Fibroblast of mammary gland (primary cell): Measurements from ENCODE around the gene VPS13C.

Source experiments
- DNase-seq: peaks from one replicate; pipeline ENCODE4 v3.0.0-alpha.2; 2010; ENCODE audit warnings: low read depth
- H3K4me3 ChIP-seq: 2 replicates; pipeline ENCODE4 v1.5.1; 2011; ENCODE audit warnings: low read depth, mild to moderate bottlenecking, low read length, moderate library complexity; ENCODE audit not compliant: control insufficient read depth
- CTCF ChIP-seq: conservative IDR thresholded peaks from 2 replicates; pipeline ENCODE4 v1.5.1; 2011; ENCODE audit warnings: low read depth, low read length, inconsistent platforms; ENCODE audit not compliant: control insufficient read depth, insufficient read depth

VPS13C gene

GRCh38 chr15:62058327-62059028, 1.8 kb downstream of the VPS13C start:
- no peak for DNase-seq
- no peak overlapping the region for H3K4me3 ChIP-seq
- no peak for TF ChIP-seq CTCF

GRCh38 chr15:62057341-62057980, 2.8 kb downstream of the VPS13C start:
- no peak overlapping the region for H3K4me3 ChIP-seq
- DNase-seq = no peak
- TF ChIP-seq CTCF = no peak

- no peak for TF ChIP-seq CTCF
- DNase-seq = no peak
- H3K4me3 ChIP-seq = no peak overlapping the region
These were observed 5.3 kb downstream of the VPS13C start for GRCh38 chr15:62054979-62055378.

GRCh38 chr15:62053439-62054085, 6.7 kb downstream of the VPS13C start:
- no peak for DNase-seq
- no peak for TF ChIP-seq CTCF
- no peak overlapping the region for H3K4me3 ChIP-seq

- DNase-seq = no peak
- TF ChIP-seq CTCF = no peak
- no peak overlapping the region for H3K4me3 ChIP-seq
These were observed 7.5 kb downstream of the VPS13C start for GRCh38 chr15:62052713-62053112.

- no peak for DNase-seq
- no peak for TF ChIP-seq CTCF
- no peak overlapping the region for H3K4me3 ChIP-seq
These were observed 9.1 kb downstream of the VPS13C start for GRCh38 chr15:62051166-62051565.
